Skeletal muscle tissue (tissue), 4 donors: Measurements from ENCODE around the gene ZNF627. TPM values are rescaled to one million over a fixed set of nuclear protein-coding genes. Genes with fewer than 3 reads are reported as not detected.

ENCODE experiments used
- H3K27ac ChIP-seq: one replicate; pipeline ENCODE4 v1.7.0; 2013; ENCODE audit warnings: mild to moderate bottlenecking, low read depth, low read length, inconsistent platforms
- H3K27me3 ChIP-seq, 3 donors: one replicate each; pipeline ENCODE4 v1.7.0; 2013; ENCODE audit warnings: low read length in 3 of 3; ENCODE audit not compliant: control insufficient read depth in 3 of 3, insufficient read depth in 3 of 3
- H3K36me3 ChIP-seq, 3 donors: one replicate each; pipeline ENCODE4 v1.7.0; 2013; ENCODE audit warnings: low read length in 3 of 3; ENCODE audit not compliant: control insufficient read depth in 3 of 3, insufficient read depth in 3 of 3
- H3K4me1 ChIP-seq, 3 donors: one replicate each; pipeline ENCODE4 v1.7.0; 2013; ENCODE audit warnings: low read length in 3 of 3, mild to moderate bottlenecking in 3 of 3; ENCODE audit not compliant: control insufficient read depth in 3 of 3, insufficient read depth in 3 of 3
- H3K4me3 ChIP-seq, 3 donors: one replicate each; pipeline ENCODE4 v1.7.0; 2013; ENCODE audit warnings: low read length in 3 of 3
- H3K9ac ChIP-seq, 3 donors: one replicate each; pipeline ENCODE4 v1.7.0; 2013; ENCODE audit warnings: low read length in 3 of 3, mild to moderate bottlenecking in 3 of 3, moderate library complexity in 2 of 3, low read depth in 1 of 3
- H3K9me3 ChIP-seq, 3 donors: one replicate each; pipeline ENCODE4 v1.7.0; 2013; ENCODE audit warnings: low read length in 3 of 3; ENCODE audit not compliant: control insufficient read depth in 3 of 3
- total RNA-seq: library from RNA; depleted of rRNA; stranded (reverse); fragments of >200 nt; gene quantifications from one replicate; pipeline ENCODE4 v1.2.3, GENCODE V29; 2014
- donor health status: Osteomylitis.

Gene ZNF627
- total RNA-seq, 1 donor from 2014 or later, result 30.8 TPM

DNA sequence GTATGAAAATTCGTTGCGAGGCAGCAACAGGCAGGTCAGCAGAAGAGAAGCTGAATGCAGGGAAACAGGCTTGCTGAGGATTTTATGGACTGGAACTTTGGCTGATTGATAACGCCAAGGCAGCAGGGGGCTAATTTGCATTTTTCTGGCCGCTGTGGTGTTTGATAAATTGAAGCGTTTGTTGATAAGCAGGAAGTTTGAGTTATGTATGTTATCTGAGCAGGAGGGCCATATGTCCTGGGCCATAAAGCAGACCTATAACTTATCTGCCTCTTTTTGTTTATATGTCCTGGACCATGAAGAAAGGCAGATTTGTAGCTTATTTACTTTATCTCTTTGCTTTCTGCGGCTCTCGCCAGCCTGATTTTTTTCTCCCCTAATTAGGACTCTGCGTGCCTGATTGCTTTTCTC lies 65.9 kb downstream of the ZNF627 start:
- H3K9me3 ChIP-seq, result no peaks in the 10 kb centered on the region
- no peaks in the 10 kb centered on the region for H3K4me1 ChIP-seq
- H3K36me3 ChIP-seq, result no peaks in the 10 kb centered on the region
- no peaks in the 10 kb centered on the region for H3K27me3 ChIP-seq
- H3K4me3 ChIP-seq, result no peak overlapping the region
- no peak overlapping the region for H3K27ac ChIP-seq
- no peak overlapping the region for H3K9ac ChIP-seq

Other genes with a start within 250 kb of the ZNF627 start
- gene PLPPR2, start 242.1 kb upstream of the ZNF627 start, total RNA-seq, result 4.7 TPM
- 0.52 TPM for gene SWSAP1, start 222.8 kb upstream of the ZNF627 start, total RNA-seq
- 2.1 TPM for gene EPOR, start 213.2 kb upstream of the ZNF627 start, total RNA-seq
- gene RGL3, start 178.2 kb upstream of the ZNF627 start, total RNA-seq, result not detected
- not detected for gene ODAD3, start 162.4 kb upstream of the ZNF627 start, total RNA-seq
- gene PRKCSH, start 161.8 kb upstream of the ZNF627 start, total RNA-seq, result 67.8 TPM
- gene ELAVL3, start 116.4 kb upstream of the ZNF627 start, total RNA-seq, result not detected
- 5.7 TPM for gene ZNF653, start 91.6 kb upstream of the ZNF627 start, total RNA-seq
- 43.8 TPM for gene ECSIT, start 68.3 kb upstream of the ZNF627 start, total RNA-seq
- gene CNN1, start 58.6 kb upstream of the ZNF627 start, total RNA-seq, result 28.7 TPM
- gene ELOF1, start 38.3 kb upstream of the ZNF627 start, total RNA-seq, result 16.2 TPM
- gene ACP5, start 19.8 kb upstream of the ZNF627 start, total RNA-seq, result 3.7 TPM
- gene ZNF823, start 141.5 kb downstream of the ZNF627 start, total RNA-seq, result 19.8 TPM
- 5.2 TPM for gene ZNF441, start 169.5 kb downstream of the ZNF627 start, total RNA-seq
- gene ZNF491, start 201.0 kb downstream of the ZNF627 start, total RNA-seq, result 7.8 TPM
- gene ZNF440, start 216.8 kb downstream of the ZNF627 start, total RNA-seq, result 6.3 TPM